Measurements from ENCODE around the gene MINDY4B. TPM values are rescaled to one million over a fixed set of nuclear protein-coding genes. Genes with fewer than 3 reads are reported as not detected.

Gene MINDY4B
- polyA plus RNA-seq, 1 of the 3 experiments (the other 2 are of a cell fraction), result not detected

DNA sequence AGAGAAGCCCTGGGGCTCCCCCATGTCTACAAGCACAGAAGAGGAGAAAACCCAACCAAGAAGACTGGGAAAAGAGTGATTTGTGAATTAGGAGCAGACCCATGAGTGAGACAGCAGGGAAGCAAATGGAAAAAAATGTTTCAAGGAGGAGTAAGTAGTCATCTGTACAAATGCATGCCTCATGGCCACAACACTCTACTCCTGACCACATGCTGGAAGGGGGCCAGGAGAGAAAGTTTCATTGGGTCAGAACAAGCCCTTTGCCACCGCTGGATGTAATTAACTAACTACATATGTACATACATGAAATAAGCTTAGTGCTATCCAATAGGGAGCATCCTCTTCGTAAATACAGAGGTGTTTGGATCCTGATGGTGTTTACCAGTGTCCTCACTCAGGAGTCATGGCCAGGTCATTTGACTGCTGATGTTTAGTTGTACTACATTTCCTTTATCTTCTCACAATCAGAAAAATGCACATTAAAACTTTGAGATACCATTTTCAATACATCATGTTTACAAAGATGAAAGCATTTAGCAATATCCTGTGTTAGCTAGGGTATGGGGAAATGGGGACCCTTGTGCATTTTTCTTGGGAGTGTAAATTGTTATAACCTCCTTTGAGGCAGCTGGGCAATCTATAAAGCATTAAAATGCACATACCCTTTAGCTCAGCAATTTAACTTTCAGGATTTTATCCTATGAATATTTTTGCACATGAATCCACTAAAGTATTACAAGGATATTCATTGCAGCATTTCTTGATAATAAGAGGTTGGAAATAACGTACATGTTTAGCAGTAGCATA, 40.2 kb upstream of the MINDY4B start:
- no peak overlapping the region for H2AFZ ChIP-seq (ENCODE audit: low read depth)
- no peak overlapping the region for H3K27ac ChIP-seq (ENCODE audit: low read depth in 2 of 2, low read length in 1 of 2)
- H3K4me1 ChIP-seq (ENCODE audit: control insufficient read depth in 1 of 2, insufficient read depth in 2 of 2, low read depth in 1 of 2, low read length in 1 of 2), result no peaks in the 10 kb centered on the region
- H3K9ac ChIP-seq, result no peak overlapping the region
- H3K9me3 ChIP-seq, result no peaks in the 10 kb centered on the region
- H3K27me3 ChIP-seq (ENCODE audit: insufficient read depth), result no peaks in the 10 kb centered on the region; the same call in 1 of the 2 replicates
- H3K9me2 ChIP-seq, result no peaks in the 10 kb centered on the region
- no peaks in the 10 kb centered on the region for H3K79me2 ChIP-seq (ENCODE audit: insufficient read depth)
- 3% methylated on average over 3 of the region's 3 CpGs for WGBS (ENCODE audit: low lambda C conversion rate)
- no peak overlapping the region for H3K4me2 ChIP-seq
- ChIA-PET CTCF (no interaction called here), POLR2A (no interaction called here)
- no peaks in the 10 kb centered on the region for H4K20me1 ChIP-seq (ENCODE audit: insufficient read depth)
- no peak overlapping the region for H3K4me3 ChIP-seq (ENCODE audit: low read depth in 2 of 2, low read length in 1 of 2)
- no peak for TF ChIP-seq FOXJ3 (CRISPR knock-in tag; IDR thresholded peaks at IDR 0.05)
- no peak for TF ChIP-seq FOSL2 (IDR thresholded peaks at IDR 0.05; ENCODE audit: borderline replicate concordance, low read depth)
- no peak for TF ChIP-seq FOXM1 (IDR thresholded peaks at IDR 0.05; ENCODE audit: low read depth)
- no peak for TF ChIP-seq SIN3A (IDR thresholded peaks at IDR 0.05; ENCODE audit: borderline replicate concordance, low read depth, low read length)
- TF ChIP-seq MXI1 (IDR thresholded peaks at IDR 0.05; ENCODE audit: low read depth, low read length), result no peak
- no peak for TF ChIP-seq RFX5 (IDR thresholded peaks at IDR 0.05; ENCODE audit: low read length)
- TF ChIP-seq, protein P1, sequence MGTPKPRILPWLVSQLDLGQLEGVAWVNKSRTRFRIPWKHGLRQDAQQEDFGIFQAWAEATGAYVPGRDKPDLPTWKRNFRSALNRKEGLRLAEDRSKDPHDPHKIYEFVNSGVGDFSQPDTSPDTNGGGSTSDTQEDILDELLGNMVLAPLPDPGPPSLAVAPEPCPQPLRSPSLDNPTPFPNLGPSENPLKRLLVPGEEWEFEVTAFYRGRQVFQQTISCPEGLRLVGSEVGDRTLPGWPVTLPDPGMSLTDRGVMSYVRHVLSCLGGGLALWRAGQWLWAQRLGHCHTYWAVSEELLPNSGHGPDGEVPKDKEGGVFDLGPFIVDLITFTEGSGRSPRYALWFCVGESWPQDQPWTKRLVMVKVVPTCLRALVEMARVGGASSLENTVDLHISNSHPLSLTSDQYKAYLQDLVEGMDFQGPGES (IDR thresholded peaks at IDR 0.05; ENCODE audit: low read depth, low read length), result no peak
- TF ChIP-seq MEF2A (IDR thresholded peaks at IDR 0.05; ENCODE audit: borderline replicate concordance, low read depth), result no peak
- TF ChIP-seq EZH2phosphoT487 (IDR thresholded peaks at IDR 0.05; ENCODE audit: borderline replicate concordance, low read depth), result no peak
- TF ChIP-seq RXRA (IDR thresholded peaks at IDR 0.05; ENCODE audit: borderline replicate concordance, low read depth), result no peak
- TF ChIP-seq TCF12 (IDR thresholded peaks at IDR 0.05), result no peak
- TF ChIP-seq TAF1 (IDR thresholded peaks at IDR 0.05; ENCODE audit: borderline replicate concordance, low read depth, low read length), result no peak
- TF ChIP-seq, protein P2, sequence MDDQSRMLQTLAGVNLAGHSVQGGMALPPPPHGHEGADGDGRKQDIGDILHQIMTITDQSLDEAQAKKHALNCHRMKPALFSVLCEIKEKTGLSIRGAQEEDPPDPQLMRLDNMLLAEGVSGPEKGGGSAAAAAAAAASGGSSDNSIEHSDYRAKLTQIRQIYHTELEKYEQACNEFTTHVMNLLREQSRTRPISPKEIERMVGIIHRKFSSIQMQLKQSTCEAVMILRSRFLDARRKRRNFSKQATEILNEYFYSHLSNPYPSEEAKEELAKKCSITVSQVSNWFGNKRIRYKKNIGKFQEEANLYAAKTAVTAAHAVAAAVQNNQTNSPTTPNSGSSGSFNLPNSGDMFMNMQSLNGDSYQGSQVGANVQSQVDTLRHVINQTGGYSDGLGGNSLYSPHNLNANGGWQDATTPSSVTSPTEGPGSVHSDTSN (IDR thresholded peaks at IDR 0.05), result no peak
- no peak for DNase-seq
- H3K36me3 ChIP-seq (replicated peaks in 1 of 2; ENCODE audit: control insufficient read depth in 1 of 2, insufficient read depth in 2 of 2, low read length in 1 of 2), result no peaks in the 10 kb centered on the region
- H3F3A ChIP-seq (replicated peaks; ENCODE audit: insufficient read depth), result no peaks in the 10 kb centered on the region

DNA sequence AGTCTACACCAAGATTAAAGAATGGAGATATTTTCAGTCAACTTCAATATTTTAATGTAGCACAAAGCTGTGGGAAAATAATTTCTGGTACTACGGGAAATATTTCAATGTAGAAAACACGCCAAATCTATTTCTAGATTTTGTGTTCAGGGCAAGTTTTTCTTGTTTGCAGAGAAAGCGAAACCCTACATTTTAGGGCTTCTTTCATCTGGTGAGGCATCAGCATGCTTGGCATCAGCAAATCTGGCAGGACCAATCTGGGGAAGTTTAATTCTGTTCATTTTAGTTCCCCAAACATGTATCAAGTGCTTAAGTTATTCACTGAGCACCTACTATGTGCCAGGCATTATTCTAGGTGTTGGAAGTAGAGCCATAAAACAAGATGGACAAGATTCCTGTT, 37.0 kb upstream of the MINDY4B start:
- Histone ChIP-seq H3K36me3 (replicated peaks in 1 of 2; ENCODE audit: control insufficient read depth in 1 of 2, insufficient read depth in 2 of 2, low read length in 1 of 2) (no peaks in the 10 kb centered on the region), H3K27ac (ENCODE audit: low read depth in 2 of 2, low read length in 1 of 2) (no peak overlapping the region), H2AFZ (ENCODE audit: low read depth) (no peak overlapping the region), H3K4me2 (no peak overlapping the region), H3F3A (replicated peaks; ENCODE audit: insufficient read depth) (no peaks in the 10 kb centered on the region), H4K20me1 (ENCODE audit: insufficient read depth) (no peaks in the 10 kb centered on the region), H3K9ac (no peak overlapping the region), H3K4me1 (ENCODE audit: control insufficient read depth in 1 of 2, insufficient read depth in 2 of 2, low read depth in 1 of 2, low read length in 1 of 2) (no peaks in the 10 kb centered on the region), H3K79me2 (ENCODE audit: insufficient read depth) (no peaks in the 10 kb centered on the region), H3K9me2 (no peaks in the 10 kb centered on the region), H3K9me3 (no peaks in the 10 kb centered on the region), H3K4me3 (ENCODE audit: low read depth in 2 of 2, low read length in 1 of 2) (no peak overlapping the region), H3K27me3 (ENCODE audit: insufficient read depth) (no peaks in the 10 kb centered on the region; the same call in none of the 2 replicates)
- POLR2A ChIA-PET, result no interaction called here
- TF ChIP-seq RAD21 (IDR thresholded peaks at IDR 0.05; ENCODE audit: low read length) (no peak), RCOR1 (IDR thresholded peaks at IDR 0.05; ENCODE audit: low read length) (no peak), GATA2 (CRISPR knock-in tag; IDR thresholded peaks at IDR 0.05) (no peak), TCF12 (IDR thresholded peaks at IDR 0.05) (no peak), JUND (IDR thresholded peaks at IDR 0.05) (no peak), NRF1 (IDR thresholded peaks at IDR 0.05; ENCODE audit: low read depth, low read length) (no peak), MXI1 (IDR thresholded peaks at IDR 0.05; ENCODE audit: low read depth, low read length) (no peak)
- TF ChIP-seq, protein P3, sequence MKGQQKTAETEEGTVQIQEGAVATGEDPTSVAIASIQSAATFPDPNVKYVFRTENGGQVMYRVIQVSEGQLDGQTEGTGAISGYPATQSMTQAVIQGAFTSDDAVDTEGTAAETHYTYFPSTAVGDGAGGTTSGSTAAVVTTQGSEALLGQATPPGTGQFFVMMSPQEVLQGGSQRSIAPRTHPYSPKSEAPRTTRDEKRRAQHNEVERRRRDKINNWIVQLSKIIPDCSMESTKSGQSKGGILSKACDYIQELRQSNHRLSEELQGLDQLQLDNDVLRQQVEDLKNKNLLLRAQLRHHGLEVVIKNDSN (IDR thresholded peaks at IDR 0.05; ENCODE audit: borderline replicate concordance, low read depth), result no peak
- WGBS (ENCODE audit: low lambda C conversion rate), result 29% methylated on average over 3 of the region's 3 CpGs
- CTCF ChIA-PET, result no interaction called here
- DNase-seq, result no peak

Data from SK-N-SH (cell line).